Stimulated activated CD8-positive, alpha-beta memory T cell treated with anti-CD3 and anti-CD28 coated beads, Interleukin-12 subunit alpha, Interleukin-12 subunit beta, amount 100 ng/mL, for 24 hours (primary cell): Measurements from ENCODE around the gene SDC4.

Source experiments
- DNase-seq: peaks from one replicate; pipeline ENCODE4 v3.0.0-alpha.2; 2020; ENCODE audit errors: extremely low read depth

Gene SDC4

DNA sequence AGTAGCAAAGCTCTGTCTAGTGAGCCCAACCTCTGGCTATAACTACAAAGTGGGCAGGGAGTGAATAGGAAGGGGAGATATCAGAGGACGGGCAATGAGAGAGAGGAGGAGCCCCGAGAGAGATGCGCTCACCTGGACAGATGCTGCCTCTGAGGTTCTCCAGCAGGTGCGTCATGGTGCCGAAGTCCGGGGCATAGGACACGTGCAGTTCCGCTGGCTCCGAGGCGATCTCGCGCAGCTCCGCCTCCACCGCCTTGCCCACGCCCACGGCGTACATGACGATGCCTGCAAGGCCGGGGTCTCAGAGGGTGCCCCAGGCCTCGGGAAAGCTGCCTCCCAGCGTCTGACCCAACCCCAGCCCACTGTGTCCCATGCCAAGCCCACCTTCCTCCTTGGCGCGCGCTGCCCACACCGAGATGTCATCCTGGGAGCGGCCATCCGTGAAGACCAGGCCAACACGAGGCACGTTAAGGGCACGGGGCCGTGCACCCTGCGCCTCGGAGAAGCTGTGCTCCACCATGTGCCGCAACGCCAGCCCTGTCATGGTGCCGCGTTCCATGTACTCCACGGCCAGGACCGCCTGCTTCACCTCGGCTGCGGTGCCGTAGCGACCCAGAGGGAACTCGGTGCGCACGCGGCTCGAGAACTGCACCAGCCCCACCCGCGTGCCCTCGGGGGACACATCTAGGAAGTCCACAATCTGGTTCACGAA lies 50.3 kb downstream of the SDC4 start:
- DNase-seq, result no peak

DNA sequence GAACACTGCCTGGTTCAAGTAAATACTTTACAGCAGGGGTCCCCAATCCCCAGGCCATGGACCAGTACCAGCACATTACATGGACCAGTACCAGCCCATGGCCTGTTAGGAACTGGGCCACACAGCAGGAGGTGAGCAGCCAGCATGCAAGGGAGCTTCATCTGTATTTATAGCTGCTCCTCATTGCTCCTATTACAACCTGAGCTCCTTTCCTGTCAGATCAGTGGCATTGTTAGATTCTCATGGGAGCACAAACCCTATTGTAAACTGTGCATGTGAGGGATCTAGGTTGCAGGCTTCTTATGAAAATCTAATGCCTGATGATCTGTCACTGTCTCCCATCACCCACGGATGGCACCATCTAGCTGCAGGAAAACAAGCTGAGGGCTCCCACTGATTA lies 53.6 kb downstream of the SDC4 start:
- no peak for DNase-seq

- no peak for DNase-seq
These were observed 54.2 kb downstream of the SDC4 start for GRCh38 chr20:45294003-45294368.

DNA sequence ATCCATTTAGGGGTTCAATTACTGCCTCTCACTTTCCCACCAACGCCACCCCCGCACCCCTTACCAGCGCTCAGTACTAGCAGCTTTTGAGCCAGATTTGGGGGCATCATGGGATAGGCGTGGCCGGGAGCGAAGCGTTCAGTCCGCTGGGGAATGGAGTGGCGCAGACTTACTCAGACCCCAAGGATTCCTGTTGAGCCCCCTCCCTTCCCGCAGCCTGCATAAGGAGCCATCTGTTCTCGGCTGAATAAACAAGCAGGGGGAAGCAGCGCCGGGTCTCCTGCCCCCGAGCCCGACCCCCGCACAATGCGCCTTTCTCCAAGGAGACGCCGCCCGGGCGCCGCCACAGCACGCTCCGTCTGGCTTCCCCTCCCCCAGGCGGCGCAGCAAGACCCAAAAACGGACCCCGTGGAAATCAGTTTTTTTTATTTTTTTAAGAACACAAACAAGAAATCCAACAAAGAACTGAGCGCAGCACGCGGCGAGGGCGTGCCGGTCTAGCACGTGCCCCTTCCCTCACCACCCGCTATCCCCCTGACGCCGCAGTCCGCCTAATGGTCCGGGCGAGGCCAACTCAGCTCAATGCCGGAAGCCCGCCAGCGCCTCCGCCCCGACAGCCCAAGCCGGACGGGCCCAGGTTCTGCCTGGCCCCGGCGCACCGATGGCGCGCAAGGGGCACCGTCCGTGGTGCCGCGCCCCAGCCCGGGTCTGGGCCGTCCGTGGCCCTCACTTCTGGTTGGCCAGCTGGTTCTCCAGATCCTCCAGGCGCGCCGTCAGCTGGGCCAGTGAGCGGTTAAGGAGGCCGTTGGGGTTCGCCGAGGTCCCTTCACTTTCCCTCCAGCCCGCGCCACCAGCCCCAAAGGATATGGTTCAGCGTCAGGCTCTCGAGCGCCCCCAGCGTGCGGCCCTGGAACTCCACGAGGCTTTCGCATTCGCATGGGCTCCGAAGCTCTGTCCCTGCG lies 54.9 kb downstream of the SDC4 start:
- no peak for DNase-seq

DNA sequence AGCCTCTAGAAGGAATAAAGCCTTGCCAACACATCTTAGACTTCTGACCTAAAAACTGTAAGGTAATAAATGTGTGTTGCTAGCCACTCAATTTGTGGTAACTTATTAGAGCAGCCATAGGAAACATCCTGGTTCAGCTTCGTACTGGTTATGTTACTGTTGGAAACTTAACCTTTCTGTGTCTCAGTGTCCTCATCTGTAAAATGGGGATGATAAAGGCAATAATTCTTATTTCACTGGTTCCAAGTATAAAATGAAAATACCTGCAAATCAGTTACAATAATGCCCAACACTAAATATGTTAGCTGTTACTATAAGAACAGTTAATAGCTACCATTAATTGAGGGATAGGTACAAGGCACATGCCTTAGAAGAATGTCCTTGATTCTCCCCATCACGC lies 55.9 kb downstream of the SDC4 start:
- DNase-seq, result no peak

DNA sequence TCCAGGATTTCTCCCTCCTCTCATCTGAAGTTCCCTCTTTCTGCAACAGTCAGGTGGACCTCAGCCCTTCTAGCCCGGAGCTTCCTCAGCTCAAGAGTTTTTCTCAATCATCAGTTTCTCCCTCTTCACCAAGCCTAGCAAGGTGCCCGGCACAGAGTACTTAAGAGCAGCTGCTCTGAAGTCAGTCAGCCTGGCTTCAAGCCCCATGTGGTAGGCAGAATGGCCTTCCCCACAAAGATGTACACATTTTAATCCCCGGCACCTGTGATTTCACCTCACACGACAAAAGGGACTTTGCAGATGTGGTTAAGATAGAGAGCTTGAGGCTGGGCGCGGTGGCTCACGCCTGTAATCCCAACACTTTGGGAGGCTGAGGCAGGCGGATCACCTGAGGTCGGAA lies 56.7 kb downstream of the SDC4 start:
- no peak for DNase-seq

- DNase-seq, result no peak
These were observed 57.4 kb downstream of the SDC4 start for GRCh38 chr20:45290677-45291355.

GRCh38 chr20:45289942-45290676 lies 58.1 kb downstream of the SDC4 start:
- DNase-seq, result no peak

GRCh38 chr20:45288860-45289259 lies 59.4 kb downstream of the SDC4 start:
- DNase-seq, result no peak

- no peak for DNase-seq
These were observed 59.8 kb downstream of the SDC4 start for GRCh38 chr20:45288376-45288775.

DNA sequence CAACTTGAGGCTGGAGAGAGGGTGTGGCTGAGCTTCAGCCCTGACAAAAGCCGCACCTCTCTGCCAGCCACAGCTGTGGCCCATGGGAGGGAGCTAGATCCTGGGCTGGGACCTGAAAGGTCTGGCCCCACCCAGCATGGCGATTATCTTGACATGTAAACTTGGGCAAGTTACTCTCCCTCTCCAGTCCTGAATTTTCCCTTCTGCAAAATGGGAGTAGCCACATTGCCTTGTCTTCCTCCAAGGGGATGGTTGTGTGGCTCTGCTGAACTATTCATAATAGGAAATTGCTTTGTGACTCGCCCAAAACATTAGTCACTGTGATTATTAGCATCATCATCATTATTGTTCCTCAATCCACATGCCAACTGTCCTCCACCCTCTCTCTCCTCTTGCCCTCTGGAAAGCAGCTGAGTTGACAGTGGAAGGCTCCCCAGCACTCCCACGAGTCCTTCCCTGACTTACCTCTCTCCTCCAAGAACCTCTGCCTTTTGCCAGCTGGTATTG lies 64.6 kb downstream of the SDC4 start:
- no peak for DNase-seq

GRCh38 chr20:45282700-45283550 lies 65.3 kb downstream of the SDC4 start:
- no peak for DNase-seq

GRCh38 chr20:45279992-45280391 lies 68.2 kb downstream of the SDC4 start:
- DNase-seq, result no peak

DNA sequence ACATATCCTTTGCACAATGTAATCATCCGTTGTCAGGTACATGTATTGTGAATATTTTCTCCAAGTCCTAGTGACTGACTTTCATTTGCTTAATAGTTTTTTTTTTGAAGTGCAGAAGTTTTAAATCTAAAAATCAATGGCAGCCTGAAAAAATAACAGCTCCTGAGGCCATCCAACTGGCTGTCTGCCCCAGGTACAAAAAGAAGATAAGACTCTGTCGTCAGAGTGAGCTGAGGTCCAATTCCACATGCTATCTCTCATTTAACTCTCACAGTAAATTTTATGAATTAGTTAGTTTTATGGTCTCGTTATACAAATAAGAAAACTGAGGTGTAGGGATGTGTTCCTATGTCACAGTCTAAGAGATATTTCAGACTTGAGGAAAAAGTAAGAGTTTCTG lies 72.9 kb downstream of the SDC4 start:
- DNase-seq, result no peak
